22Rv1 (cell line): ENCODE measurements around the gene CNIH2.
"Not testable (repeated sequence)": the region's sequence is repeated elsewhere in the genome, so short reads cannot be mapped to it uniquely, and the experiment has no call there.

Experiments
- H3K27ac ChIP-seq: fragments of 450-650 bp; 2 replicates; pipeline ENCODE4 v1.5.1; 2017
- ZFX ChIP-seq: fragments of 450-650 bp; IDR thresholded peaks from 2 replicates; pipeline ENCODE4 v1.6.1; 2017; ENCODE audit warnings: antibody characterized with exemption, borderline replicate concordance
- TF ChIP-seq, protein P1 (sequence below): fragments of 450-650 bp; IDR thresholded peaks from 2 replicates; pipeline ENCODE4 v1.5.1; 2017; ENCODE audit warnings: mild to moderate bottlenecking

Gene CNIH2

DNA sequence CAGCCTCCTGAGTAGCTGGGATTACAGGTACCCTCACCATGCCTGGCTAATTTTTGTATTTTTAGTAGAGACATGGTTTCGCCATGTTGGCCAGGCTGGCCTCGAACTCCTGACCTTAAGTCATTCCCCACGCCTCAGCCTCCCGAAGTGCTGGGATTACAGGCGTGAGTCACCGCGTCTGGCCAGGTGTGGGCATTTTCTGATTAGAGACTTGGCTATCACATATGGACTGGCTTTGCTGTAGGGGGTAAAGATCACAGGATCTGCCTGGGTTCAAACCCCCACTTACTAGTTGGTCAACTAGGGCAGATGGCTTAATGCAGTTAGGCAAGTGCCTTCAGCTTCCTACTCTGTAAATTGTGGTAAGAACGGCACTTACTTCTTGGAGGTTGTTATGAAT lies 32.3 kb downstream of the CNIH2 start:
- no peak for TF ChIP-seq ZFX
- TF ChIP-seq, protein P1, sequence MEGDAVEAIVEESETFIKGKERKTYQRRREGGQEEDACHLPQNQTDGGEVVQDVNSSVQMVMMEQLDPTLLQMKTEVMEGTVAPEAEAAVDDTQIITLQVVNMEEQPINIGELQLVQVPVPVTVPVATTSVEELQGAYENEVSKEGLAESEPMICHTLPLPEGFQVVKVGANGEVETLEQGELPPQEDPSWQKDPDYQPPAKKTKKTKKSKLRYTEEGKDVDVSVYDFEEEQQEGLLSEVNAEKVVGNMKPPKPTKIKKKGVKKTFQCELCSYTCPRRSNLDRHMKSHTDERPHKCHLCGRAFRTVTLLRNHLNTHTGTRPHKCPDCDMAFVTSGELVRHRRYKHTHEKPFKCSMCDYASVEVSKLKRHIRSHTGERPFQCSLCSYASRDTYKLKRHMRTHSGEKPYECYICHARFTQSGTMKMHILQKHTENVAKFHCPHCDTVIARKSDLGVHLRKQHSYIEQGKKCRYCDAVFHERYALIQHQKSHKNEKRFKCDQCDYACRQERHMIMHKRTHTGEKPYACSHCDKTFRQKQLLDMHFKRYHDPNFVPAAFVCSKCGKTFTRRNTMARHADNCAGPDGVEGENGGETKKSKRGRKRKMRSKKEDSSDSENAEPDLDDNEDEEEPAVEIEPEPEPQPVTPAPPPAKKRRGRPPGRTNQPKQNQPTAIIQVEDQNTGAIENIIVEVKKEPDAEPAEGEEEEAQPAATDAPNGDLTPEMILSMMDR = no peak

DNA sequence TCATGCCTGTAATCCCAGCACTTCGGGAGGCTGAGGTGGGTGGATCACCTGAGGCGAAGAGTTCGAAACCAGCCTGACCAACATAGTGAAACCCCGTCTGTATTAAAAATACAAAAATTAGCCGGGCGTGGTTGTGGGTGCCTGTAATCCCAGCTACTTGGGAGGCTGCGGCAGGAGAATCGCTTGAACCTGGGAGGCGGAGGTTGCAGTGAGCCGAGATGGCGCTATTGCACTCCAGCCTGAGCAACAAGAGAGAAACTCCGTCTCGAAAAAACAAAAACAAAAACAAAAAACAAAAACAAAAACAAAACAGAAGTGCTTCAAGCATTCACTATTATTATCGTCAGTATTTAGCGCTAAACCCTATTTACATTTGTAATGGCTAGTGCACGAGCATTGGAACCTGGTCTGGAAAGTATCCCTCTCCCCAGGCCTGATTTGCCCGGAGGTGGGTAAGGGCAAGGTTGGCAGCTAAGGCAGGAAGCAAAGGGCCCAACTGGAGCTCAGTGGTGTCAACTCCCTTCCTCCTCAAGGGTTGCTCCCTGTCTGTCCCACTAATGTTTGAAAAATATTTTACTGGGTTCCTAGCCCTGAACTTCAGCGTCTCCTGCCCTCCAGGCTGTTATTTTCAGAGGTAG lies 32.9 kb downstream of the CNIH2 start:
- TF ChIP-seq, protein P1 = peak; percentile 8; the same call in 1 of the 2 replicates
- not testable (repeated sequence) for H3K27ac ChIP-seq

More for the DNA sequence above, 32.3 kb downstream of the CNIH2 start:
- no peak overlapping the region for H3K27ac ChIP-seq

DNA sequence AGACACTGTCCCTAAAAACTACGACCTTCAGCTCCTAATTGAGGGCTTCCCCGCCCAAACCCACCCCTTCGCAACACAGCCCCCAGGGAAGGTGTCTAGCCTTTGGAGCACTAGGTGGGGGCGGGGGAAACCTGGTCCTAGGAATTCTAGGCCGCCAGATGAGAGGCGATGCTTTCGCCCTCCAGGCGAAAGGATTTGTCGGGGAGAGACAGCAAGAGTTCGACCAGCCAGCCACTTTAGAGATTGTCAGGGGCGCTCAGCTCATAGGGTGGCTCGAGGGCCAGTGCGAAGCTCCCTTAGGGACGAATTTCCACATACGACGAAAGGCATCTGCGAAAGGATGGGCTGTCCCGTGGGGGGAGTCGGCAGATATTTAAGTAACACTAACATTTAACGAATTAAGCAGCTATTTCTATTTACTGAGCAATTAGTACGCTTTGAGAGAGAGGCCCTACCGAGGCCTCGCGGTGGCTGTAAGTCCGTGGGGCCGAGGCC lies 33.5 kb downstream of the CNIH2 start:
- H3K27ac ChIP-seq = peak overlapping the region; percentile 67
- TF ChIP-seq ZFX = no peak
- TF ChIP-seq, protein P1 = no peak

DNA sequence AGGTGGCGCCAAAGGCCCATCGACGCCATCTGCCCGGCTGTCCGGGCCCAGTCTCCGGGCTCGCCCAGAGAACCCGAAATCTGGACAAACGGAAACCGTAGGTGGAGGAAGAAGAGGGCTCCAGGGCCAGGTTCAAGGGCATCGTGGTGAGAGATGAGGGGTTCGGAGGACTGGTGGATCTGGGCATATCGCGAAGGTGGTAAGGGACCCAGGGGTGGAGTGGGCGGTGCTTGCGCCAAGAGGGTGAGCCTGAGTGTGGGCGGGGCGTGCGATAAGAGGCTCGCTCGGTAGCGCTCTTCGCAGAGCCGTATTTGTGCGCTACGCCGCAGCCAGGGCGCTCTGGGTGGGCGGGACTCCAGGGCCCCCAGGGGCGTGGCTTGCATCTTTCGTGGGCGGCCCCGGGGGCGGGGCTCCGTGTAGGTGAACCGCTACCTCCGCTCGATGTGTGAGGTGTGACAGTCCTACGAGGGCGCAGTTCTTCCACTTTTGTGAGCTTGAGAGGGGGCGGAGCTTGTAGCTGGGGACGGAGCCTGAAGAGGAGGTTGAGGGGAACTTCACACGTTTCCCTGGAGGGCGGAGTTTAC lies 34.1 kb downstream of the CNIH2 start:
- no peak for TF ChIP-seq ZFX
- TF ChIP-seq, protein P1 = peak; percentile 92
- peak overlapping the region; percentile 67 for H3K27ac ChIP-seq

DNA sequence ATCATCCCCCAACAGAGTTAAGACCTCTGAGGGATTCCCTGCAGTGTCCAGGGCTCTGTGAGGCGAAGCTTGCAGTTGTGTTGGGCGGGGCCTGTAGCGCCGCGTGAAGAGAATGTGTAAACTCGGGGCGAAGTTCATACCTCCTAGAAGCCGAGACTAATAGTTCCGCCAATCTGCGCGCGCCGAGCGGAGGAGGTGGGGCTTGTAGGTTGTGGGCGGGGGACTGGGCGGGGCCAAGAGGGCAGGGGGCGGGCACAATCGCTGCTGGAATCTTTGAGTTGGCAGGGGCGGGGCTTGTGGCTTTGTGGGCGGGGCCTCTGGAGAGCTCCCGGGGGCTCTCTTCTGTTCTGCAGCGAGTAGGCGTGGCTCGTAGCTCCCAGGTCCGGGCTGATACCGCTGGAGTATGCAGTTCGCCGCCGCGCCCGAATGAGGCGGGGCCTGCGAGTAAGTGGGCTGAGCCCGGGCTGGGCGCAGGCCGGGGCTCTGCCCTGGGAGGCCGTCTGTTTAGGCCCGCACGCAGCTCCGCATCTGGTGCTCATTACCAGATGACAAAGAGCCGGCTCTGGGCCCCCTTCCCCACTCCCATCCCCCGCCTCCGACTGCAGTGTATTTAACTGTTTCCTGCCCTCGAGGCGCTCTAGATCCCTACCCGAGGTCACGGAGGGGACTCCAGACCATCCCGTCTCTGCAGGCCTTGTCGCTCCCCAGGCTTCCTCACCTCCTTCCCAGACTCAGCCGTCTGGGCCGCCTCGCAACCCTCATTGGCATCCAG lies 34.8 kb downstream of the CNIH2 start:
- peak overlapping the region; percentile 67 for H3K27ac ChIP-seq
- no peak for TF ChIP-seq ZFX
- TF ChIP-seq, protein P1 = no peak

DNA sequence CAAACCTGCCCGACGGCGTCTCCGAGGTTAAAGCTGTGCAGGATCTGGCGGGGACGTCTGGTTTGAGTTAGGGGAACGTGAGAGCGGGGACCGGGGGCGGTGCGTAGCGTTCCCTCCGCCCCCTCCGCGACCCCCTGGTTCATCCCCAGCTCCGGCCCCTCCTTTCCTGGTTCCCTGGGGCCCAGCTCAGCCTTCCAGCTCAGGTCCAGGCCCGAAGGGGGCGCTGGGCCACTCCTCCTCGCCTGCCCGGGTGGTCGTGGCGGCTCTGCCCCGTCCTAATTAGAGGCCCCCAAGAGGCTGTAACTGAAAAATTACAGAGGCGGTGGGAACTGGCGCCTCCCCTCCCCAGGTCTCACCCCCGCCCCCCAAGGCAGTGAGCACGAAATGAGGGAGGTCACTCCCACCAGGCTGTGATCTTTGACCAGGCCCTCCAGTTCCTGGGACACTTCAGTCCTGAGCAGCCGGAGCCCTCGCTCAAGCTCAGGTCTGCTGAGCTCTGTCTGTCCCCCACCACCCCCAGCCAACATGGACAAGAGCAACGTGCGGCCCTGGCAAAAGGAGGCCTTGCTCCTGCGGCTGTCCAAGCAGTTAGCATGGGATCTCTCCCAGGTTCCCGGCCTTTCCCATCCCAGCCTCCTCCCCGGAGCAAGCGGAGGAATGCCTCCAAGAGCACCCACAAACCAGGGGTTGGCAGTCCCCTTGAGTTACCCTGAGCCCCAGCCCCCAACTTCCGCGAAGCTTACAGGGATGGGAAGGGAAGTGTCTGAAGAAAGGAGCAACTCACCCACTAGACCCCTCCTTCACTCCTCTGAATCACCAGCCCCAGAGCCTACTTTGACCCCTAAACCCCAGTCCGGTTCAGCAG lies 35.6 kb downstream of the CNIH2 start:
- peak overlapping the region; percentile 67 for H3K27ac ChIP-seq
- TF ChIP-seq, protein P1 = no peak; the same call in 1 of the 2 replicates
- TF ChIP-seq ZFX = no peak
